Measurements from ENCODE around the gene AAK1. TPM values are rescaled to one million over a fixed set of nuclear protein-coding genes. Genes with fewer than 3 reads are reported as not detected.

Gene AAK1
- total RNA-seq, 1 experiment from 2014 or later, result 35.6 TPM

DNA sequence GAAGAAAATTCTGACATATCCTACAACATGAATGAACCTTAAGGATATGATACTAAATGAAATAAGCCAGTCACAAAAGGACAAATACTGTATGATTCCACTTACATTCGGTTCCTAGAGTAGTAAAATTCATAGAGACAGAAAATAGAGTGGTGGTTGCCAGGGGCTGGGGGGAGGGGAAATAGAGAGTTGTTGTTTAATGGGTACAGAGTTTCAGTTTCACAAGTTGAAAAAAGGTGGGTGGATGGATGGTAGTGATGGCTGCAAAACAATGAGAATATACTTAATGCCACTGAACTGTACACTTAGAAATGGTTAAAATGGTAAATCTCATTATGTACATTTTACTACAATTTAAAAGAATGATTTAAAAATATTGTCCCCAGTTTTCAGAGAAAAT, 153.1 kb downstream of the AAK1 start:
- H3K4me3 Mint-ChIP-seq, result no peak overlapping the region
- ATAC-seq (no peak), DNase-seq (ENCODE audit: low spot score) (no peak)
- ChIA-PET POLR2A (no interaction called here), CTCF (no interaction called here)
- H3K36me3 Mint-ChIP-seq, result peaks cover 3% of the 10 kb centered on the region; the same call in 1 of the 2 replicates
- TF ChIP-seq, protein P1, sequence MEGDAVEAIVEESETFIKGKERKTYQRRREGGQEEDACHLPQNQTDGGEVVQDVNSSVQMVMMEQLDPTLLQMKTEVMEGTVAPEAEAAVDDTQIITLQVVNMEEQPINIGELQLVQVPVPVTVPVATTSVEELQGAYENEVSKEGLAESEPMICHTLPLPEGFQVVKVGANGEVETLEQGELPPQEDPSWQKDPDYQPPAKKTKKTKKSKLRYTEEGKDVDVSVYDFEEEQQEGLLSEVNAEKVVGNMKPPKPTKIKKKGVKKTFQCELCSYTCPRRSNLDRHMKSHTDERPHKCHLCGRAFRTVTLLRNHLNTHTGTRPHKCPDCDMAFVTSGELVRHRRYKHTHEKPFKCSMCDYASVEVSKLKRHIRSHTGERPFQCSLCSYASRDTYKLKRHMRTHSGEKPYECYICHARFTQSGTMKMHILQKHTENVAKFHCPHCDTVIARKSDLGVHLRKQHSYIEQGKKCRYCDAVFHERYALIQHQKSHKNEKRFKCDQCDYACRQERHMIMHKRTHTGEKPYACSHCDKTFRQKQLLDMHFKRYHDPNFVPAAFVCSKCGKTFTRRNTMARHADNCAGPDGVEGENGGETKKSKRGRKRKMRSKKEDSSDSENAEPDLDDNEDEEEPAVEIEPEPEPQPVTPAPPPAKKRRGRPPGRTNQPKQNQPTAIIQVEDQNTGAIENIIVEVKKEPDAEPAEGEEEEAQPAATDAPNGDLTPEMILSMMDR (IDR thresholded peaks at IDR 0.05), result no peak
- TF ChIP-seq FOXK1 (CRISPR knock-in tag; IDR thresholded peaks at IDR 0.05), result no peak
- TF ChIP-seq, protein P2, sequence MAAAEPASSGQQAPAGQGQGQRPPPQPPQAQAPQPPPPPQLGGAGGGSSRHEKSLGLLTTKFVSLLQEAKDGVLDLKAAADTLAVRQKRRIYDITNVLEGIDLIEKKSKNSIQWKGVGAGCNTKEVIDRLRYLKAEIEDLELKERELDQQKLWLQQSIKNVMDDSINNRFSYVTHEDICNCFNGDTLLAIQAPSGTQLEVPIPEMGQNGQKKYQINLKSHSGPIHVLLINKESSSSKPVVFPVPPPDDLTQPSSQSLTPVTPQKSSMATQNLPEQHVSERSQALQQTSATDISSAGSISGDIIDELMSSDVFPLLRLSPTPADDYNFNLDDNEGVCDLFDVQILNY (CRISPR knock-in tag; IDR thresholded peaks at IDR 0.05), result no peak
- no peak for TF ChIP-seq RORB (CRISPR knock-in tag; IDR thresholded peaks at IDR 0.05)
- TF ChIP-seq, protein P3, sequence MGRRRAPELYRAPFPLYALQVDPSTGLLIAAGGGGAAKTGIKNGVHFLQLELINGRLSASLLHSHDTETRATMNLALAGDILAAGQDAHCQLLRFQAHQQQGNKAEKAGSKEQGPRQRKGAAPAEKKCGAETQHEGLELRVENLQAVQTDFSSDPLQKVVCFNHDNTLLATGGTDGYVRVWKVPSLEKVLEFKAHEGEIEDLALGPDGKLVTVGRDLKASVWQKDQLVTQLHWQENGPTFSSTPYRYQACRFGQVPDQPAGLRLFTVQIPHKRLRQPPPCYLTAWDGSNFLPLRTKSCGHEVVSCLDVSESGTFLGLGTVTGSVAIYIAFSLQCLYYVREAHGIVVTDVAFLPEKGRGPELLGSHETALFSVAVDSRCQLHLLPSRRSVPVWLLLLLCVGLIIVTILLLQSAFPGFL (CRISPR knock-in tag; IDR thresholded peaks at IDR 0.05; ENCODE audit: borderline replicate concordance), result no peak
- TF ChIP-seq, protein P4, sequence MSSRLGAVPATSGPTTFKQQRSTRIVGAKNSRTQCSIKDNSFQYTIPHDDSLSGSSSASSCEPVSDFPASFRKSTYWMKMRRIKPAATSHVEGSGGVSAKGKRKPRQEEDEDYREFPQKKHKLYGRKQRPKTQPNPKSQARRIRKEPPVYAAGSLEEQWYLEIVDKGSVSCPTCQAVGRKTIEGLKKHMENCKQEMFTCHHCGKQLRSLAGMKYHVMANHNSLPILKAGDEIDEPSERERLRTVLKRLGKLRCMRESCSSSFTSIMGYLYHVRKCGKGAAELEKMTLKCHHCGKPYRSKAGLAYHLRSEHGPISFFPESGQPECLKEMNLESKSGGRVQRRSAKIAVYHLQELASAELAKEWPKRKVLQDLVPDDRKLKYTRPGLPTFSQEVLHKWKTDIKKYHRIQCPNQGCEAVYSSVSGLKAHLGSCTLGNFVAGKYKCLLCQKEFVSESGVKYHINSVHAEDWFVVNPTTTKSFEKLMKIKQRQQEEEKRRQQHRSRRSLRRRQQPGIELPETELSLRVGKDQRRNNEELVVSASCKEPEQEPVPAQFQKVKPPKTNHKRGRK (CRISPR knock-in tag; IDR thresholded peaks at IDR 0.05; ENCODE audit: borderline replicate concordance), result no peak
- TF ChIP-seq JAZF1 (CRISPR knock-in tag; IDR thresholded peaks at IDR 0.05), result no peak
- TF ChIP-seq, protein P5, sequence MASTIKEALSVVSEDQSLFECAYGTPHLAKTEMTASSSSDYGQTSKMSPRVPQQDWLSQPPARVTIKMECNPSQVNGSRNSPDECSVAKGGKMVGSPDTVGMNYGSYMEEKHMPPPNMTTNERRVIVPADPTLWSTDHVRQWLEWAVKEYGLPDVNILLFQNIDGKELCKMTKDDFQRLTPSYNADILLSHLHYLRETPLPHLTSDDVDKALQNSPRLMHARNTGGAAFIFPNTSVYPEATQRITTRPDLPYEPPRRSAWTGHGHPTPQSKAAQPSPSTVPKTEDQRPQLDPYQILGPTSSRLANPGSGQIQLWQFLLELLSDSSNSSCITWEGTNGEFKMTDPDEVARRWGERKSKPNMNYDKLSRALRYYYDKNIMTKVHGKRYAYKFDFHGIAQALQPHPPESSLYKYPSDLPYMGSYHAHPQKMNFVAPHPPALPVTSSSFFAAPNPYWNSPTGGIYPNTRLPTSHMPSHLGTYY (CRISPR knock-in tag; IDR thresholded peaks at IDR 0.05), result no peak
- TF ChIP-seq EMX1 (CRISPR knock-in tag; IDR thresholded peaks at IDR 0.05), result no peak
- no peak for TF ChIP-seq ZNF671 (CRISPR knock-in tag; IDR thresholded peaks at IDR 0.05)
- H3K9me3 Mint-ChIP-seq, result no peaks in the 10 kb centered on the region
- H3K27me3 Mint-ChIP-seq (ENCODE audit: low read depth), result no peaks in the 10 kb centered on the region
- H3K4me1 Mint-ChIP-seq, result no peaks in the 10 kb centered on the region
- H3K27ac Mint-ChIP-seq, result no peak overlapping the region

DNA sequence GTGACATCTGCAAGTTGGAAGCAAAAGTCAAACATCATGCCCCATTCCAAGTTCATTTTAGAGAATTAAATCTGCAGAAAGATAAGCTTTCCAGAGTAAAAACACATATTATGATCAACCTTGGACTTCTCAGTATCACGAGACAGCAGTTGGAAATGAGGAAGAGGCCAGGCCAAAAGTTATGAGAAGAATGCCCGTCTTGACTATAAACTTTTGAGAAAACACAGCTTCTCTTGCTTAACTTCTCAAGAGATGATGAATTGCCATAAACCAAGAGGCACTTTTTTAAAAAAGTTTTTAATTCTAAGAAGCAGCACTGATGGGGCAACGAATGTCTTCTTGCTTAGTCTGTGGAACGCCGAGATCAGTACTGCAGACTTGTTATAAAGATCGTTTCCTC, 153.7 kb downstream of the AAK1 start:
- H3K9me3 Mint-ChIP-seq, result no peaks in the 10 kb centered on the region
- 0 out of 2 replicates have a peak overlapping the region, but pooled peaks have one; percentile 1 for H3K27ac Mint-ChIP-seq
- H3K4me1 Mint-ChIP-seq, result no peaks in the 10 kb centered on the region
- H3K4me3 Mint-ChIP-seq, result no peak overlapping the region
- no peaks in the 10 kb centered on the region for H3K27me3 Mint-ChIP-seq (ENCODE audit: low read depth)
- TF ChIP-seq, protein P3 (CRISPR knock-in tag; IDR thresholded peaks at IDR 0.05; ENCODE audit: borderline replicate concordance), result no peak
- TF ChIP-seq JUN (CRISPR knock-in tag; IDR thresholded peaks at IDR 0.05) (no peak), NFATC4 (CRISPR knock-in tag; IDR thresholded peaks at IDR 0.05) (no peak), NFYB (CRISPR knock-in tag; conservative IDR thresholded peaks at IDR 0.05; ENCODE audit: low read depth) (no peak), IRF2 (CRISPR knock-in tag; IDR thresholded peaks at IDR 0.05; ENCODE audit: borderline replicate concordance, low read depth) (no peak), CREB1 (CRISPR knock-in tag; IDR thresholded peaks at IDR 0.05) (no peak), OVOL2 (CRISPR knock-in tag; IDR thresholded peaks at IDR 0.05; ENCODE audit: borderline replicate concordance) (no peak), RORB (CRISPR knock-in tag; IDR thresholded peaks at IDR 0.05) (no peak), ZNF138 (CRISPR knock-in tag; conservative IDR thresholded peaks at IDR 0.05) (no peak), FOXJ3 (CRISPR knock-in tag; IDR thresholded peaks at IDR 0.05; ENCODE audit: borderline replicate concordance) (no peak)
- TF ChIP-seq, protein P6, sequence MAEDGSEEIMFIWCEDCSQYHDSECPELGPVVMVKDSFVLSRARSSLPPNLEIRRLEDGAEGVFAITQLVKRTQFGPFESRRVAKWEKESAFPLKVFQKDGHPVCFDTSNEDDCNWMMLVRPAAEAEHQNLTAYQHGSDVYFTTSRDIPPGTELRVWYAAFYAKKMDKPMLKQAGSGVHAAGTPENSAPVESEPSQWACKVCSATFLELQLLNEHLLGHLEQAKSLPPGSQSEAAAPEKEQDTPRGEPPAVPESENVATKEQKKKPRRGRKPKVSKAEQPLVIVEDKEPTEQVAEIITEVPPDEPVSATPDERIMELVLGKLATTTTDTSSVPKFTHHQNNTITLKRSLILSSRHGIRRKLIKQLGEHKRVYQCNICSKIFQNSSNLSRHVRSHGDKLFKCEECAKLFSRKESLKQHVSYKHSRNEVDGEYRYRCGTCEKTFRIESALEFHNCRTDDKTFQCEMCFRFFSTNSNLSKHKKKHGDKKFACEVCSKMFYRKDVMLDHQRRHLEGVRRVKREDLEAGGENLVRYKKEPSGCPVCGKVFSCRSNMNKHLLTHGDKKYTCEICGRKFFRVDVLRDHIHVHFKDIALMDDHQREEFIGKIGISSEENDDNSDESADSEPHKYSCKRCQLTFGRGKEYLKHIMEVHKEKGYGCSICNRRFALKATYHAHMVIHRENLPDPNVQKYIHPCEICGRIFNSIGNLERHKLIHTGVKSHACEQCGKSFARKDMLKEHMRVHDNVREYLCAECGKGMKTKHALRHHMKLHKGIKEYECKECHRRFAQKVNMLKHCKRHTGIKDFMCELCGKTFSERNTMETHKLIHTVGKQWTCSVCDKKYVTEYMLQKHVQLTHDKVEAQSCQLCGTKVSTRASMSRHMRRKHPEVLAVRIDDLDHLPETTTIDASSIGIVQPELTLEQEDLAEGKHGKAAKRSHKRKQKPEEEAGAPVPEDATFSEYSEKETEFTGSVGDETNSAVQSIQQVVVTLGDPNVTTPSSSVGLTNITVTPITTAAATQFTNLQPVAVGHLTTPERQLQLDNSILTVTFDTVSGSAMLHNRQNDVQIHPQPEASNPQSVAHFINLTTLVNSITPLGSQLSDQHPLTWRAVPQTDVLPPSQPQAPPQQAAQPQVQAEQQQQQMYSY (CRISPR knock-in tag; IDR thresholded peaks at IDR 0.05), result no peak
- TF ChIP-seq, protein P7, sequence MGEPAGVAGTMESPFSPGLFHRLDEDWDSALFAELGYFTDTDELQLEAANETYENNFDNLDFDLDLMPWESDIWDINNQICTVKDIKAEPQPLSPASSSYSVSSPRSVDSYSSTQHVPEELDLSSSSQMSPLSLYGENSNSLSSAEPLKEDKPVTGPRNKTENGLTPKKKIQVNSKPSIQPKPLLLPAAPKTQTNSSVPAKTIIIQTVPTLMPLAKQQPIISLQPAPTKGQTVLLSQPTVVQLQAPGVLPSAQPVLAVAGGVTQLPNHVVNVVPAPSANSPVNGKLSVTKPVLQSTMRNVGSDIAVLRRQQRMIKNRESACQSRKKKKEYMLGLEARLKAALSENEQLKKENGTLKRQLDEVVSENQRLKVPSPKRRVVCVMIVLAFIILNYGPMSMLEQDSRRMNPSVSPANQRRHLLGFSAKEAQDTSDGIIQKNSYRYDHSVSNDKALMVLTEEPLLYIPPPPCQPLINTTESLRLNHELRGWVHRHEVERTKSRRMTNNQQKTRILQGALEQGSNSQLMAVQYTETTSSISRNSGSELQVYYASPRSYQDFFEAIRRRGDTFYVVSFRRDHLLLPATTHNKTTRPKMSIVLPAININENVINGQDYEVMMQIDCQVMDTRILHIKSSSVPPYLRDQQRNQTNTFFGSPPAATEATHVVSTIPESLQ (CRISPR knock-in tag; IDR thresholded peaks at IDR 0.05), result no peak
- ATAC-seq, result no peak
- H3K36me3 Mint-ChIP-seq, result peaks cover 3% of the 10 kb centered on the region; the same call in 1 of the 2 replicates
- ChIA-PET CTCF (no interaction called here), POLR2A (no interaction called here)
- DNase-seq (ENCODE audit: low spot score), result no peak
